Putamen (tissue), 1 donor: ENCODE measurements around the gene MARF1.
"Not testable (repeated sequence)": the region's sequence is repeated elsewhere in the genome, so short reads cannot be mapped to it uniquely, and the experiment has no call there.

Experiments
- DNase-seq: peaks from one replicate; pipeline ENCODE4 v3.0.0-alpha.2; 2016; ENCODE audit warnings: low spot score

MARF1 gene

DNA sequence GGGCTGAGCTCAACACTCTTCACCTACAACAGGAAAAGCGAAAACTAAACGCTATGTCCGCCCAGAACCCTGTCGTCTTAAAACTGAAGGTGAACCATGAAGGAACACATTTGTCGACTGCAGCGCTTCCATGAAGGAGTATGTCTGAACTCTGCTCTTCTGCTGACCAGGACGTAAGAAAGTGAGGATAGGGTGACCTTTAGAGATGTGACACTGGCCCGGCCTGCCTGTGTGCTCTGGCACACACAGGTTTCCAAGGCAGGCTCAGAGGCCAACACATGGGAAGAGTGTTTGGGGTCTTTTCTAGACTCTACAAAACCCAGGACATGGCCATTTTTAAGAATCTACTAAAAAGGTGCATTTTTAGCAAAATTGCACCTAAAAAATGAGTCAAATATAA lies 21.1 kb downstream of the MARF1 start:
- DNase-seq, result no peak

DNA sequence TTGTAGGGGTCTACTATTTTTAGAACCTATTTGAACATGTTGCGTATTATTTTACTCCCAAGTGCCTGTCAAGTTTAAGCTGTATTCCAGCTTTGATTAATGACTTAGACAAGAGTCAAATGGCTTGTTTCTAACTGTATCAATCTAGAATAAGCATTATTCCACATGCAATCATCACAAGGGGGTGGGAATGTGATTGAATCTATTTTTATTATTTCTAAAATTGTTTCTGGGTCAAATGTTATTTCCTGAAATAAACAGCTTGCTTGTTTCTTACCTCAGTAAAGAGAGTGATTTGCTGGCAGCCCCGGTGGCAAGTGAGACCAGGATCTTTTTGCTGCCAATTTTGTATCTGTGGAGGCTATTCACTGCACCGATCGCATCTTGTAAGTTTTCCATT lies 21.5 kb downstream of the MARF1 start:
- DNase-seq, result no peak

DNA sequence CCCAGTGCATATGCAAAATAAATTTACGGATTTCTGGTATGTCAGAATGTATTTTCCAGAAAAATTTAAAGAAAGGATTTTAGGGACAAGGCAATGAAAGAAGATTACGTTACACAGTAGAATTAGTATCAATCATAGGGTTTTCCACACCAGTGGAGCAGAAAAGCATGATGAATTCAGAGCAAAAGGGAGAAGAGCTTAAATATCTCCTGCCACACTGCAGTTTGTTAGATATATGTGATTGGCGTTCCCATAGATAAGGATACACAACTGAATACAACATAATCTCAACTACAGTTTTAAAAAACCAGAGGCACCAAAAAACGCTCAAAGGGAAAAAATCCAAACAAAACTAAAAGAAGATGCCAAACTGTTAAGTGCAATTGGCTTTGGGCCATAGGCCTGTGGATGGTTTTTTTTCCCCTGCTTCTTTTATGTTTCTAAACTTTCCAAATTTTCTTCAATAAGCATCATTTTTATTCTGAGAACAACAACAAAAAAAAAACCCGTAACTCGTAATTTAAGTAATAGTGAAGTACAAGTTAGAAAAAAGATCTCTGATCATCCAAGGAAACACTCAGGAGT lies 22.3 kb downstream of the MARF1 start:
- no peak for DNase-seq

DNA sequence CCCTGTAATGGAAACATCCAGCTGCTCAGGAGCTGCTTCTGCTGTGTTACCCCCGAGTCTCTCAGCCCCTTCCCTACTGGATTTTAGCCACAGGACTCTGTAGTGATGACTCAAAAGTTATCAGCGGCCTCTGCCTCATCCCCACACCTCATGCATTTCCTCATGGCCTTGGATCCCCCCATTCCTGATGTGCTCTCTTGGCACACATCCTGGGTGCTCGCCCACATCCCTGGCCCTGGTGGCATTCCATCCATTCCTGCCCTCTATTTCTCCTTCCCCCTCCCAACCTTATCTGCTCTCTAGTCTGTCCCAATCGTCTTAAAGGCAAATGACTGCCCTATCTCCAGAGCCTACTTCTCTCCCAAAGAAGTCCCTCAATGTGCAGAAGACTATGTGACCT lies 24.6 kb downstream of the MARF1 start:
- DNase-seq, result no peak

DNA sequence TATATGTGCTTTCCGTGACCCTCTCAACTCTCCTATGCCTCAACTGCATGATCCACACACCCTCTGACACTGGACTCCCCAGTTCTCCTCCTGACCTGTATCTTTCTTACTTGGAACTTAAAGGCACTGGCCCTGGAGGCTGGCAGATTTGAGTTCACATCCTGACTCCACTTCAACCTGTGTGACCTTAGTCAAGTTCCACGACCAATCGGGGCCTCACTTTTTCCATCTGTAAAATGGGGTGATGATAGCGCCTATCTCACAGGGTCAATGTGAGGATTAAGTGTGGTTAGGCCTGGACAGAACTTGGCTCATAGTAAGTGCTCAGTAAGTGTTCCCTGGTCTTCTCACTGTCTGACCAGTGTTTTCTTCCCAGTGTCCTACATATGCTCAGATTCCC lies 25.1 kb downstream of the MARF1 start:
- DNase-seq, result no peak

DNA sequence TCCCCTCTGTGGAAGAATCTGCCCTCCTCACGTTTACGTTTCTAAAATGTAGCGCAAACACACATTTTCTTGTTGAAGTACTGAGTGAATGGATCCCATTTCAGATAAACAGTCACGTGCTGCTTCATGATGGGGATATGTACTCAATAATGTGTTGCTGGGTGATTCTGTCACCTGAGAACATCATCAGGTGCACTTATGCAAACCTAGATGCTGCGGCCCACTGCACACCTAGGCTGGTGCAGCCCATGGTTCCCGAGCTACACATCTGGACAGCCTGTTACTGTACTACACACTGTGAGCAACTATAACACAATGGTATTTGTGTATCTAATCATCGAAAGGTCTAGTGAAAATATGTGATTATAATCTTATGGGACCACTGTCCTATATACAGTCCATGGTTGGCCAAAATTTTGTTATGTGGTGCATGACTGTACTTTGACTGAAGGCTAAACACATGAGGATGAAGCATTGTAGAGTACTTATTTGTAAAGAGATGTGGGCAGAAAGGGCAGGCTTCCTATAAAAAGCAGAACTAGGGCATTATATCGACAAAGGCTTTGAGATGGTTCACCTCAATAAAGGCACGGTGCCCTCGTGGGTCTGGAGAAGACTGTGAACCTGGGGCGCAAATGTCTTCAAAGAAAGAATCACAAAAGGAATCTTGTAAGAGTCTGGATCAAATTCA lies 26.3 kb downstream of the MARF1 start:
- no peak for DNase-seq

DNA sequence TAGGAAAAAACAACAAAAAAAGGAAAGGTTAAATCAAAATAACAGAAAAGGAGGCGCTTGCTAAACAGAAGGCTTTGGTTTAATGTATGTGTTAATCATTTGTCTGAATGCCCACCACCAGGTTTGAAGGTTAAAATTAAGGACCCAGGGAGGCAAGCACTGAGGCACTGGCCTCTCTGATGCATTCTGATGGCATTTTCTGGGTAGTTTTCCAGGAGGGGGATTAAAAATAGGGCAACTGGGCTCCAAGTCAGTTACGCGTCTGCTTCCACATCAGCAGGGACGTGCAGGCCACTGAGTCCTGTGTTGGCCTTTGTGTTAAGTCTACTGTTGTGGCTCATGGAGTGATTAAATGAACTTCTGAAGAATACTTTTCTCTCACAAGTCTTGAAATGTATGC lies 26.9 kb downstream of the MARF1 start:
- no peak for DNase-seq

DNA sequence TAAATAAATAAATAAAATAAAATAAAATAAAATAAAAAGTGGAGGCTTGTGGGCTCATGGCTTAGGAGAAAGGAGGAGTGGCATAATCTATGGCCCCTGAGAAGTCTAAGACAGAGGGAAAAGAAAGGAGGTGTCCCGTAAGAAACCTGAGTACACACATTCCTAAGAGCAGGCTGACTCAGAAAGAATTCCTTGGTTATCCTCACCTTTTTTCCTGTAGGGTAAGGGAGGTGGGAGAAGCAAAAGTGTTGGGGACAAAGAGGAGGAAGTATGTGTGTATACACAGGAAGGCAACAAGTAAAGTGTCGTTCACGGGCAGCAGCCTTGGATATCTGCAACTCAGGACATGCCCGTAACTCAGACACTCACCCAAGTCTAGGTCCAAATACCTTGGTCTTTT lies 29.3 kb downstream of the MARF1 start:
- no peak for DNase-seq

DNA sequence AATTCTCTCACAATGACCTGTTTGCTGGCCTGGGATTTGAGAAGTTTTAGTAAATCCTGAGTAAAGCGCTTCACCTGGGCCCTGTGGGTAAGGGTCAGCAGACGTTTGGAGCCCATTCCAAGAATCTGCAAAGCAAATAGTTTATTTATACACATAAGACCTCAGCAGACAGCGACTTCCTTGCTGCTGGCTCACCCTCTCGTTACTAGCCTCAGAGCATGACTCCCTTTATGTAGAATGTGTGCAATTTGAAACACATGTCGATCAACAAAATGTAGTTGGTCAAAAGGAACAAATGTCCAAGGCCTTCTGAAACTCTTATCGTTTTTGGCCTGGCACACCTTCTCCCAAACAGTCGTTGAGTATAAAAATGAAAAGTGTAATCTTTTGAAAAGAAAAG lies 31.3 kb downstream of the MARF1 start:
- no peak for DNase-seq

DNA sequence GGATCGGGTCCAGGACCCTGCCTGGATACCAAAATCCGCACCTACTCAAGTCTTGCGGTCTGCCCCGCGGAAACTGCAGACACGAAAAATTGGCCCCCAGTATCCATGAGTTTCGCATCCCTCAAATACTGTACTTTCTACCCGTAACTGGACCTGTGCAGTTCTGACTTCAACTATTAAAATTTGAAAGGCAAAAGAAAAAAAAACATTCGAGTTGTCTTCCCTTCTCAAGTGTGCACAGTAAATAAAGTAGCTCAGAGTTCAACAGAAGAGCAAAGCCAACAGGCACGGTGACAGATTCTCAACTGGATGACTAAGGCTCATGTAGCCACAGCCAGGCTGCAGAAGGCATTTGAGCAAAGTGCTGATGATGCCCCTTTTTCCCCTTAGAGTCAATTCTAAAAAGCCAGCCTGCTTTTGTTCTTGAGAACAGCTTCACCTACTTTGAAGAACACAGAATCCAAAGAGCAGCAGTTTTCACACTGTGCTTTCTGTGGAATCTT lies 32.5 kb downstream of the MARF1 start:
- no peak for DNase-seq

DNA sequence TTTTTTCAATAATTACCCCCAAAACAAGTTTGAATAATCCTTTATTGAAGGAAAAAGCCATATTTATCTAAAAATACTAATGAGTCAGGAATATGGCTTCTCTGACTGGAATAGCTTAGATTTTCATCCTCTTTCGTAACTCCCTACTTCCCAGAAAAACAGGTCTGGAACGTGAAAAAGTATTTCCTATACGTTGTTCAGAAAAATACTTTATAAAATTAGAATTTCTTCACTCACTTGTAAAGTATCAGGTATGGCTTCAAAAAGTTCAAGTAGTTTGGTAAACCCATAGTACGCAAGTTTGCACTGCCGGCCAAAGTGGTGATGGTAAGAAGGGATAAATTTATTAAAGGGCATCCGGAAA lies 33.7 kb downstream of the MARF1 start:
- no peak for DNase-seq

DNA sequence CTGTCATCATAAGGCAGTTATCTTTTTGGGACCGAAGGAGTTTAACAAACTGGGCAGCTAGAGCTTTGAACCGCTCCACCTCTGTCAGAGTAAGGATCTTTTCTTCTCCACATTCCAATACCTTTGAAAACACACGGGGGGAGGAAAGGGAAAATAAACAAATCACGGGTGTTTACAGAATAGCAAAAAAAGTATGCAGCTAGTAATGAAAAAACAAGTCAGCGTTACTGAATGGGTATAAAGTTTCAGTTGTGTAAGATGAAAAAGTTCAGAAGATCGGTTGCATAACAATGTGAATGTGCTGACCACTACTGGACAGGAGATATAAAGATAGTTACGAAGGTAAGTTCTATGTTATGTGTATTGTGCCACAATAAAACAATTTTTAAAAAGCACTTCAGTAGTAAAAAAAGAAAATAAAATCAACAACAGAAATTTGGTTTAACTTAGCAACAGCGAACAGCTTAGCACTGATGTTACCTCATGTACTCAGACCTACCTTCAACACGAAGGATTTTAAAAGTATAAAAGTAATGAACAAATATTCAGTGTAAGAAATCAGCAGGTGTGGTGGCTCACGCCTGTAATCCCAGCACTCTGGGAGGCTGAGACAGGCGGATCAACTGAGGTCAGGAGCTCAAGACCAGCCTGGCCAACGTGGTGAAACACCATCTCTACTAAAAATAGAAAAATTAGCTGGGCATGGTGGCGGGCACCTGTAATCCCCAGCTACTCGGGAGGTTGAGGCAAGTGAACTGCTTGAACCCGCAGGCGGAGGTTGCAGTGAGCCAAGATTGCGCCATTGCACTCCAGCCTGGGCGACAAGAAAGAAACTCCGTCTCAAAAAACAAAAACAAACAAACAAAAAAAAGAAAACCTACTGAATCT lies 34.3 kb downstream of the MARF1 start:
- DNase-seq, result no peak

DNA sequence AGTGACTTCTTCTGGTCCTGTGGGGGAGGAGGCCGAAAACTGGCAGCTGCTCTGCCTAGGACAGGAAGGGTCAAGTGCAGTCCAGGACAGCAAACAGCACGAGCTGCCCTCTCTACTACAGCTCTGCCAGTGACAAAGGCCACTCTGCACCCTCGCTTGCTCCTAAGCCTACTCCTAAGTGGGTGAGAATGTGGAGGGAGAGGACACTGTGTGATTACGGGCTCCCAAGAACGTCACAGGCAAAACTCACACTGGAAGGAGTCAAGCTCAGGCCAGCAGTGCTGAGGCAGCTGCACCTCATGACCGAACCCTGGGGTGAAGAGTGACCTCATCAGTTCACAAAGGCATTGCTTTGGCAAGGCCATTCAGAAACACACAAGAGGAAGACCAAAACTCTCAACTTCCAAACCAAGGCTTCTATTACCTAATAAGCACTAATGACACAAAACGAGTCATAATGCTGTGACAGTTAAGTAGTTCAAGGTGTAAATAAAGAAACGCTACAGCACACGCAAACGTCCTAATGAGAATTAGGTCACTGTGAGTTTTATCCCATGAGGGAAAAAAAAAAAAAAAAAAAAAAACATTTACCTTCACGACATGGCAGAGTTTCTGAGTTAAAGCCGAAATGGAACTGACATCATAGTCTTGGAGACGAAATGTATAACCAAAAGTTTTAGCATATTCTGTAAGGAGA lies 35.1 kb downstream of the MARF1 start:
- DNase-seq, result no peak

DNA sequence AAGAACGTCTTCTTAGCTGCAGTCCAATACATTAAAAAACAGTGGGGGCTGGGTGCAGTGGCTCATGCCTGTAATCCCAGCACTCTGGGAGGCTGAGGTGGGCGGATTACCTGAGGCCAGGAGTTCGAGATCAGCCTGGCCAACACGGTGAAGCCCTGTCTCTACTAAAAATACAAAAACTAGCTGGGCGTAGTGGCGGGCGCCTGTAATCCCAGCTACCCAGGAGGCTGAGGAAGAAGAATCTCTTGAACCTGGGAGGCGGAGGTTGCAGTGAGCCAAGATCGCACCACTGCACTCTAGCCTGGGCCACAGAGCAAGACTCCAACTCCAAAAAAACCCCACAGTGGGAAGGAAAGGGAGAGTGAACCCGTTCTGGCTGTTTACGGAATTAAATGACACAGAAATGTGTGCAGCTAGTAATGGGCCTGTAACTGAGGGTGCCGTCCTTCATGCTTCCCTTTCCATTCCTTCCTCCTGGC lies 35.7 kb downstream of the MARF1 start:
- DNase-seq, result not testable (repeated sequence)

DNA sequence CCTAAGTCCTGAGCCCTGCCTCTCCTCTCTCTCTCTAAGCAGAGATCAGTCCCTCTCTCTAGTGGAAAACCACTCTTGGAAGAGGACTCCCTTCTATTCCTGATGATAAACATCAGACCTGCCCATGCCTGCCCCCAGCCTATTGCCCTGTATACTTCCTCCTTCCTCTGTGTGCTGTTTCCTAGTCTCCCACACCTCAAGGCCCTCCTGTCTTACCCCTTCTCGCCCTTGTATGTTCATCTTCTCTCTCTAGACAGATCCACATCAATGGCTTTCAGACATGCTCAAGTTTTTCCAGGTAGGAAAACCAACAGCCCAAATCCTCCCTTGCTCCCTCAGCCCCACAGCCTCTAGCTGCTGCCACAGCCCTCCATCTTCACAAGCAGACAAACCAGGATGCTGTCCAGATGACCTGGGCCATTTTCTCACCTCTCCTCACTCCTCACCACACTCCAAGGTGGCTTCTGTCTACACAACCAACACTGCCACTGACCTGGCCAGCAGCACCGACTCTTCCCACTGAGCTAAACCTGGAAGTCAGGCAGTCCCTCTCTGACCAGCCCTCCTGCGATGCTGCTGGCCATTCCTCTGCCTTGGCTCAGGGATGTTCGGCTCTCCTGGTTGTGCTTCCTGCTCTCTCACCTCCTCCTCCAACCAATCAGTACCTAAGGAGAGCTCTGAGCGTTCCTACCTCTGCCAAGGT lies 36.3 kb downstream of the MARF1 start:
- no peak for DNase-seq

DNA sequence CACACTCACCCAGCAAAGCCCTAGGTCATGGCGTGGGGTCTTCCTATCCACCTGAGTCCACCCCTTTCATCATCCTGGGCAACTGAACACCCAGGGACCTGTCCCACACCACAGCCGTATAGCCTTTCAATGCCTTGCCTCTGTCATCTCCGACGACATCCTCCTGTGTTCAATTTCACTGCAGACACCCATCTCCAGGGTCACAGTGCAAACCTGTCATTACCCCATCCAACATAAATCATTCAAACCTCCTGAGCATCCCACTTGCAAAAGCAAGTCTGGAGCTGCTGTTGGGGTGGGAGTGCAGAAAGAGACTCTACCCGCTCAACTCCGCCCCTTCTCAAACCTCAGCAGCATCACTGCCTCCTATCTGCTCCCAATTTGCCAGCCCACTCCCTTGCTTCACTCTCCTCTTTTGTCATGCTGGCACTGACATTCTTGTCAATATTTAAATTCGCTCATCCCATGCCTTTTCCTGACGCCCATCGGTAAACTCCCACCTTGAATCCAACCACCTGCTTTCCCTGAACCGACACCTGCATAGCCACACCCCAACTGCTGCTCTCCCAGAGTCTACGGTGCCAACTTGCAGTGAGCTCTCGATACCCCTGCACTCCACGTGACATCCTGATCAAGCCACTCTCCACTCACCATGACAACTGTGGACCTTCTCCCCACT lies 37.0 kb downstream of the MARF1 start:
- peak; percentile 68 for DNase-seq

DNA sequence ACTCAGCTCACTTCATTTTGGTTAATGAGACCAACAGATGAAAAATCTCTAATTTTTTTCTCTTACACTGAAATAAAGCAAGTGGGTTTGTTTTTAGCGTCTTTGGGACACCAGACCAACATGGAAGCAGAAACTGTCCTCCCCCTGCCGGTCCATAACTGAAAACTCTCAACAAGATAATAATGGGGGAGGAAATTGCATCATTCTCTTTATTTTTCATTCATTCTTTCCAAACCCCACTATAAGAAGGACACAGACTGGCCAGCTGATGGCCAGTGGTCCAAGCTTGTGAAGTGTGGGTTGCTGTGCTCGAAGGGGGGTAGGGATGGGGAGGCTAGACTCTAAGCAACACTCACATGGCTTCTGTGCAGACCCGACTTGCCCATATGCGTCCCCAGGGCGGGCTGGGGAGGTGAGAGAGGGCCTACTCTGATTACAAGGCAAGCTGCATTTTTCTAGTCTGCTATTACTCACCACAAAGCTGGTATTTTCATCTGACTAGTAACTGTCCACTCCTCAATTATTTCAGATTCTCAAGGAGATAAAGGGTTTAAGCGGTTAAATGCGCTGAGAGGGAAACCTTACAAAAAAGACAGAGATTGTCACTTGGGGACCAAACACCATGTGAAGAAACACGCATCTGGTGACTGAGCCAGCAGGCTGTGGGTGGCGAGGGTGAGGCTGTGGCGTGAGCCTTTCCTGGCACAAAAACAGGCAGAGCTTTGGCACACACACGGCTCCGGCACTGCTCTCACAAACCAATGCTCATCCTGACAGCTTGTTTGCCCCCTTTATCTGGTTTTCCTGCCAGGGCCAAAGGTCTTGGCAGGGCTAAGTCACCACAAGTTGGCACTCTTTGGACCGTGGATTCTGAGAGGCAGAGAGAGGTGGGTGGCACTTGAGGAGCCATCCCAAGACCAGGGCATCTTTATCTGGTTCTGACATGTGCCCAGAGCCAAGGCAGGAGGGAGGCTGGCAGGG lies 38.2 kb downstream of the MARF1 start:
- DNase-seq, result no peak

DNA sequence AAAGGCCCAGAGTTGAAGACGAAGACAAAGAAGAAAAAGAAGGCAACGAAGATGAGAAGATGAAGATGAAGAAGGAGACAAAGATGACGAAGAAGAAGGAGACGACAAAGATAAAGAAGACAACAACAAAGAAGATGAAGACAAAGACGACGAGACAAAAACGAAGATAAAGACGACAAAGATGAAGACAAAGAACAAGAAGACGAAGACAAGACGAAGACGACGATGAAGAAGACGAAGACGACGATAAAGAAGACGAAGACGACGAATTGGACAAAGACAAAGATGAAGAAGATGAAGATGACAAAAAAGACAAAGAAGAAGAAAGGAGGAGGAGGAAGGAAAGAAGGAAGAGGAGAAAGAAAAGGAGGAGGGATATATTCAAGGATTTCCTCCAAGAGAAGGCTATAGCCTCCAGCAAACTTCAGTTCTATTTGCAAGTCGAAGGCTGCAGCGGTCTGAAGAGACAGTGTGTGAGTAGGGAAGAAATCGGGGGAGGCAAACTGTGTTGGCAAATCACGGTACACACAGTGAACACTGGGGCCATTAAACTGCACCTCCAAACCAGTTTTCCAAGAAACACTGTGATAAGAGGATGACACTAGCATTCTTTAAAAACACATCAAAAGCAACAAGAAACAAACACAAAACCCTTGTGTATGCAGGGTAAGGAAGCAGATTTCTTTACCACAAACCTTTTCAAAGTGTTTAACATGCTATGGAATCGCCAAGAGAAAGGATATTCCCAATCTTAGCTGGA lies 40.5 kb downstream of the MARF1 start:
- no peak for DNase-seq
